ENCODE results near the gene SMIM10L1.

The SMIM10L1 gene

GRCh38 chr12:11182529-11182928, 11.5 kb downstream of the SMIM10L1 start:
- no peak overlapping the region for H3K4me3 ChIP-seq (ENCODE audit: low read depth, low read length)
- no peak for TF ChIP-seq CTCF (IDR thresholded peaks at IDR 0.05; ENCODE audit: borderline replicate concordance, insufficient read depth, low read depth, low read length)

GRCh38 chr12:11183011-11183410, 12.0 kb downstream of the SMIM10L1 start:
- TF ChIP-seq CTCF (IDR thresholded peaks at IDR 0.05; ENCODE audit: borderline replicate concordance, insufficient read depth, low read depth, low read length) = no peak
- no peak overlapping the region for H3K4me3 ChIP-seq (ENCODE audit: low read depth, low read length)

GRCh38 chr12:11186837-11187236, 15.8 kb downstream of the SMIM10L1 start, which contains the start of gene TAS2R42:
Gene TAS2R42 (minus strand): TSS chr12:11186937. CDS start chr12:11186937, 0 bp downstream.
- H3K4me3 ChIP-seq (ENCODE audit: low read depth, low read length) = no peak within 1 kb of the TSS
- TF ChIP-seq CTCF (IDR thresholded peaks at IDR 0.05; ENCODE audit: borderline replicate concordance, insufficient read depth, low read depth, low read length) = no peak

- TF ChIP-seq CTCF (IDR thresholded peaks at IDR 0.05; ENCODE audit: borderline replicate concordance, insufficient read depth, low read depth, low read length) = no peak
- no peak overlapping the region for H3K4me3 ChIP-seq (ENCODE audit: low read depth, low read length)
These were observed 31.8 kb downstream of the SMIM10L1 start for GRCh38 chr12:11202811-11203210.

GRCh38 chr12:11204173-11204572, 33.2 kb downstream of the SMIM10L1 start:
- no peak for TF ChIP-seq CTCF (IDR thresholded peaks at IDR 0.05; ENCODE audit: borderline replicate concordance, insufficient read depth, low read depth, low read length)
- H3K4me3 ChIP-seq (ENCODE audit: low read depth, low read length) = no peak overlapping the region

GRCh38 chr12:11209113-11209512, 38.1 kb downstream of the SMIM10L1 start:
- TF ChIP-seq CTCF (IDR thresholded peaks at IDR 0.05; ENCODE audit: borderline replicate concordance, insufficient read depth, low read depth, low read length) = no peak
- no peak overlapping the region for H3K4me3 ChIP-seq (ENCODE audit: low read depth, low read length)
